Stomach (tissue), 4 donors: ENCODE results near the gene ACRBP.

Source experiments
- POLR2A ChIP-seq, 4 donors: fragments of 450-650 bp; IDR thresholded peaks; one replicate each; pipeline ENCODE4 v1.6.1; 2016; ENCODE audit warnings: antibody characterized with exemption in 4 of 4, control low read depth in 2 of 4, mild to moderate bottlenecking in 1 of 4, moderate library complexity in 1 of 4
- TF ChIP-seq, protein P1 (sequence below), 7 experiments: fragments of 450-650 bp in 4 of 7; fragments of 200-600 bp in 3 of 7; sonication (generic) in 3 of 7; IDR thresholded peaks; one replicate each; pipeline ENCODE4 v1.5.1; 2016 to 2019; ENCODE audit warnings: antibody characterized with exemption in 7 of 7, control low read depth in 2 of 7, mild to moderate bottlenecking in 1 of 7

DNA sequence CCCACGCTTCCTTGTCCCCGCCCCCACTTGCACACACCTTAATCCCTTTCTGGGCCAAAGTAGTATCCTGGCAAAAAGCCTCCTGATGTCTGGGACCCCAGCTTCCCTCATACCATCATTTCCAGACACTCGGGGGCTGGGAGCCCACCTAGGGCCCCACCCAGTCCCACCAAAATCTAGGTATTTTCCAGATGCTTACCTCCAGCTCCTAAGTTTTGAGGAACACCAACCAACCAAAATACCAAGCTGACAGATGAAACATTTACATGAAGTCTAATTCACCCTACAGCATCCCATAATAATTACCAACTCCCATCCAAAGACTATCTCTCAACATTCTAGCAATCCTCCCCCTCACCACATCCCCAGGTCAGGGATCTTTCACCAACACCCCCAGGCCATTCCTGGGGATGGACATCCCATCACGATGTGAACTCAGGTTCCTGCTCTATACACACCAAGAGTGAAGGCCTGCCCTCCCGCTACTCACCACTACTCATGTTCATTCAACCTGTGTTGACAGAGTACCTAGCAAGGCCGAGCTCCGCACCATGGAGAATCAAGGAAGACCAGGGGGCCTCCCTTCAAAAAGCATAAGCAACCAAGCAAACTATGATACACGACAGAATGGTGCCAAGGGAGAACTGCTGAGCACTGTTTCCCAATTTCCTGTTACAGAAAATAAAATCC is 38.5 kb downstream of the ACRBP start:
- TF ChIP-seq POLR2A (IDR thresholded peaks at IDR 0.05): no peak
- TF ChIP-seq, protein P1, sequence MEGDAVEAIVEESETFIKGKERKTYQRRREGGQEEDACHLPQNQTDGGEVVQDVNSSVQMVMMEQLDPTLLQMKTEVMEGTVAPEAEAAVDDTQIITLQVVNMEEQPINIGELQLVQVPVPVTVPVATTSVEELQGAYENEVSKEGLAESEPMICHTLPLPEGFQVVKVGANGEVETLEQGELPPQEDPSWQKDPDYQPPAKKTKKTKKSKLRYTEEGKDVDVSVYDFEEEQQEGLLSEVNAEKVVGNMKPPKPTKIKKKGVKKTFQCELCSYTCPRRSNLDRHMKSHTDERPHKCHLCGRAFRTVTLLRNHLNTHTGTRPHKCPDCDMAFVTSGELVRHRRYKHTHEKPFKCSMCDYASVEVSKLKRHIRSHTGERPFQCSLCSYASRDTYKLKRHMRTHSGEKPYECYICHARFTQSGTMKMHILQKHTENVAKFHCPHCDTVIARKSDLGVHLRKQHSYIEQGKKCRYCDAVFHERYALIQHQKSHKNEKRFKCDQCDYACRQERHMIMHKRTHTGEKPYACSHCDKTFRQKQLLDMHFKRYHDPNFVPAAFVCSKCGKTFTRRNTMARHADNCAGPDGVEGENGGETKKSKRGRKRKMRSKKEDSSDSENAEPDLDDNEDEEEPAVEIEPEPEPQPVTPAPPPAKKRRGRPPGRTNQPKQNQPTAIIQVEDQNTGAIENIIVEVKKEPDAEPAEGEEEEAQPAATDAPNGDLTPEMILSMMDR (IDR thresholded peaks at IDR 0.05): no peak
